CD8-positive, alpha-beta memory T cell (primary cell): ENCODE results near the gene DENND1A. TPM values are rescaled to one million over a fixed set of nuclear protein-coding genes. Genes with fewer than 3 reads are reported as not detected.

Experiments
- CTCF ChIA-PET: fragments of 350-600 bp; sonication (Branson Sonifier 250); formaldehyde crosslinking; loops from one replicate; lab custom pipeline; 2021; ENCODE audit warnings: antibody characterized with exemption; lab: Charles Lee
- POLR2A ChIA-PET: fragments of 350-600 bp; sonication (Branson Sonifier 250); formaldehyde crosslinking; loops from one replicate; lab custom pipeline; 2021; ENCODE audit warnings: antibody characterized with exemption; lab: Charles Lee
- DNase-seq, 5 donors: peaks; one replicate each; pipeline versions ENCODE4 v3.0.0 to v3.0.0-alpha.2; 2020 to 2022; ENCODE audit warnings: mixed read lengths in 1 of 5
- H3K27ac ChIP-seq: one replicate; pipeline ENCODE4 v1.7.0; 2013; ENCODE audit warnings: low read depth, mild to moderate bottlenecking, low read length, moderate library complexity
- H3K27me3 ChIP-seq: 2 replicates; pipeline ENCODE4 v1.7.0; 2013; ENCODE audit warnings: low read length, mild to moderate bottlenecking; ENCODE audit not compliant: insufficient read depth, poor library complexity, severe bottlenecking
- H3K36me3 ChIP-seq: 2 replicates; pipeline ENCODE4 v1.7.0; 2013; ENCODE audit warnings: mild to moderate bottlenecking, low read length, moderate library complexity; ENCODE audit not compliant: insufficient read depth
- H3K4me1 ChIP-seq: 2 replicates; pipeline ENCODE4 v1.7.0; 2013; ENCODE audit warnings: mild to moderate bottlenecking, low read length, moderate library complexity; ENCODE audit not compliant: insufficient read depth
- H3K4me3 ChIP-seq: 2 replicates; pipeline ENCODE4 v1.7.0; 2013; ENCODE audit warnings: mild to moderate bottlenecking, low read length
- H3K9me3 ChIP-seq: 2 replicates; pipeline ENCODE4 v1.7.0; 2013; ENCODE audit warnings: mild to moderate bottlenecking, low read length
- H3K27ac Mint-ChIP-seq, 8 donors: one replicate each; pipeline ENCODE4 v1.8.0; 2020 to 2021; ENCODE audit warnings: mixed read lengths in 8 of 8, mild to moderate bottlenecking in 6 of 8, inconsistent platforms in 3 of 8, moderate library complexity in 3 of 8
- H3K27me3 Mint-ChIP-seq, 2 donors: one replicate each; pipeline ENCODE4 v1.8.0; 2020 to 2021; ENCODE audit warnings: mixed read lengths in 2 of 2, mild to moderate bottlenecking in 1 of 2, moderate library complexity in 1 of 2
- H3K36me3 Mint-ChIP-seq, 3 donors: one replicate each; pipeline ENCODE4 v1.8.0; 2020 to 2021; ENCODE audit warnings: mixed read lengths in 3 of 3, inconsistent platforms in 1 of 3, mild to moderate bottlenecking in 1 of 3
- H3K4me1 Mint-ChIP-seq, 3 donors: one replicate each; pipeline ENCODE4 v1.8.0; 2020 to 2021; ENCODE audit warnings: mixed read lengths in 3 of 3, inconsistent platforms in 1 of 3, mild to moderate bottlenecking in 1 of 3
- H3K4me3 Mint-ChIP-seq, 7 donors: one replicate each; pipeline ENCODE4 v1.8.0; 2020 to 2021; ENCODE audit warnings: mixed read lengths in 7 of 7, mild to moderate bottlenecking in 6 of 7, moderate library complexity in 4 of 7, inconsistent platforms in 2 of 7
- H3K9me3 Mint-ChIP-seq, 5 donors: one replicate each; pipeline ENCODE4 v1.8.0; 2020 to 2022; ENCODE audit warnings: mixed read lengths in 5 of 5, mild to moderate bottlenecking in 3 of 5, moderate library complexity in 2 of 5, inconsistent platforms in 1 of 5
- polyA plus RNA-seq: library from polyadenylated mRNA; unstranded; fragments of 300-500 nt; fragmentation: Illumina TruSeq; gene quantifications from one replicate; pipeline ENCODE4 v1.2.3, GENCODE V29; 2021
- total RNA-seq, 2 experiments: library from RNA; stranded (reverse); gene quantifications; one replicate each; pipeline ENCODE4 v1.2.3, GENCODE V29; 2021

The DENND1A gene
- total and polyA plus RNA-seq, 3 experiments from 2014 or later: 7.2 to 15.1 (median 15.0) TPM

DNA sequence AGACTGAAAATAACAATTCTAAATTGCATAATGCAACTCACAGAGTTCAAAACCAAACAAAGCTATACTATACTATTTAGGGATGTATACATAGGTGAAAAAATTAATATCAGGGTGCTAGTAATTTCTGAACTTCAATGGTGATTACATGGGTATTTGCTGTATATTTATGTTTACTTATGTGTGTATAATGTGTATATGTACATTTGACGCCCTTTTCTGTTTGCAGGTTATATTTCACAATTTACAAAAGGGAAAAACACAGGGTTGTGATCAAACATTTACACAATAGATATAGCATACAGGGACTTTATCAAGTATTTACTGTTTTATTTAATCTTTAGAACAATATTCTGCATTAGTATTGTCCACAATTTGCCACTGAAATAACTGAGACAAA is 184.0 kb downstream of the DENND1A start:
- no peaks in the 10 kb centered on the region for H3K27me3 ChIP-seq
- Mint-ChIP-seq H3K27ac (no peak overlapping the region), H3K9me3 (no peaks in the 10 kb centered on the region), H3K36me3 (peaks cover 0 to 4% (median 3%) of the 10 kb centered on the region in 3 donors), H3K4me1 (peaks cover 4 to 10% (median 7%) of the 10 kb centered on the region in 3 donors), H3K27me3 (no peaks in the 10 kb centered on the region), H3K4me3 (no peak overlapping the region)
- no peak overlapping the region for H3K27ac ChIP-seq
- H3K4me1 ChIP-seq: peaks cover 11% of the 10 kb centered on the region
- no peak overlapping the region for H3K4me3 ChIP-seq
- DNase-seq: no peak
- ChIA-PET POLR2A (no interaction called here), CTCF (no interaction called here)
- no peaks in the 10 kb centered on the region for H3K9me3 ChIP-seq
- H3K36me3 ChIP-seq: no peaks in the 10 kb centered on the region

- no peak overlapping the region for H3K4me3 Mint-ChIP-seq
- CTCF ChIA-PET: no interaction called here
Observed at GRCh38 chr9:123745451-123745850, 184.5 kb downstream of the DENND1A start.

DNA sequence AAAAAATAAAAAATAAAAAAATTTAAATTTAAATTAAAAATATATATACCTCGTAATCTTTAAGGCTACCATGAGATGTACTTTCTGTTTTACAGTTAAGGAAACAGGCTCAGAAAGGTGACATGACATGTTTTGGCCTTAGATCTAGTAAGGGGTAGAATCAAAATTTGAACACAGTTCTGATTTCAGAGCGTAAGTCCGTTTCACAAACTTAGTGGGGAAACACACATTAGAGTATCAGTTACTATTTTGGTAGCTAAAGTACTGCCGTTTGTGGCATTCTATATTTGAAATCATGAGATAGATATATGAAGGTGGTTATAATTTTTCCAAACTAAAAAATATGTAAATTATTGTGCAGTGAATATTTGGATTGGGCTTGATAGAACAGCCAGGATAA is 186.2 kb downstream of the DENND1A start:
- no peaks in the 10 kb centered on the region for H3K27me3 ChIP-seq
- H3K9me3 ChIP-seq: no peaks in the 10 kb centered on the region
- Mint-ChIP-seq H3K9me3 (no peaks in the 10 kb centered on the region), H3K27ac (no peak overlapping the region), H3K4me3 (no peak overlapping the region), H3K27me3 (no peaks in the 10 kb centered on the region), H3K4me1 (no peaks in the 10 kb centered on the region), H3K36me3 (peaks cover 0 to 1% (median 0%) of the 10 kb centered on the region in 3 donors)
- no peaks in the 10 kb centered on the region for H3K36me3 ChIP-seq
- CTCF ChIA-PET: no interaction called here
- DNase-seq: no peak
- H3K27ac ChIP-seq: no peak overlapping the region
- no peak overlapping the region for H3K4me3 ChIP-seq
- POLR2A ChIA-PET: no interaction called here
- no peaks in the 10 kb centered on the region for H3K4me1 ChIP-seq

More at GRCh38 chr9:123745451-123745850, 184.5 kb downstream of the DENND1A start:
- Histone ChIP-seq H3K9me3 (no peaks in the 10 kb centered on the region), H3K27me3 (no peaks in the 10 kb centered on the region), H3K27ac (no peak overlapping the region), H3K36me3 (no peaks in the 10 kb centered on the region), H3K4me3 (no peak overlapping the region), H3K4me1 (peaks cover 11% of the 10 kb centered on the region)
- H3K36me3 Mint-ChIP-seq: peaks cover 0 to 4% (median 3%) of the 10 kb centered on the region in 3 donors
- no peak for DNase-seq
- POLR2A ChIA-PET: no interaction called here
- H3K27ac Mint-ChIP-seq: no peak overlapping the region
- peaks cover 4 to 9% (median 6%) of the 10 kb centered on the region in 3 donors for H3K4me1 Mint-ChIP-seq
- no peaks in the 10 kb centered on the region for H3K27me3 Mint-ChIP-seq
- H3K9me3 Mint-ChIP-seq: no peaks in the 10 kb centered on the region

GRCh38 chr9:123742009-123742767 is 187.7 kb downstream of the DENND1A start:
- Mint-ChIP-seq H3K9me3 (no peaks in the 10 kb centered on the region), H3K4me1 (no peaks in the 10 kb centered on the region), H3K27me3 (no peaks in the 10 kb centered on the region), H3K27ac (no peak overlapping the region), H3K4me3 (no peak overlapping the region), H3K36me3 (peaks cover 0 to 2% (median 1%) of the 10 kb centered on the region in 3 donors)
- no peaks in the 10 kb centered on the region for H3K9me3 ChIP-seq
- H3K27ac ChIP-seq: no peak overlapping the region
- no peak overlapping the region for H3K4me3 ChIP-seq
- H3K36me3 ChIP-seq: no peaks in the 10 kb centered on the region
- H3K4me1 ChIP-seq: no peaks in the 10 kb centered on the region
- ChIA-PET POLR2A (no interaction called here), CTCF (no interaction called here)
- no peak for DNase-seq
- H3K27me3 ChIP-seq: no peaks in the 10 kb centered on the region

GRCh38 chr9:123741214-123741613 is 188.7 kb downstream of the DENND1A start:
- no peaks in the 10 kb centered on the region for H3K9me3 ChIP-seq
- POLR2A ChIA-PET: no interaction called here
- H3K4me1 ChIP-seq: no peaks in the 10 kb centered on the region
- no peaks in the 10 kb centered on the region for H3K36me3 ChIP-seq
- Mint-ChIP-seq H3K27me3 (no peaks in the 10 kb centered on the region), H3K27ac (no peak overlapping the region), H3K9me3 (no peaks in the 10 kb centered on the region), H3K4me3 (no peak overlapping the region), H3K36me3 (peaks cover 0 to 2% (median 0%) of the 10 kb centered on the region in 3 donors), H3K4me1 (no peaks in the 10 kb centered on the region)
- no peak for DNase-seq
- H3K4me3 ChIP-seq: no peak overlapping the region
- no peaks in the 10 kb centered on the region for H3K27me3 ChIP-seq
- CTCF ChIA-PET: no interaction called here
- no peak overlapping the region for H3K27ac ChIP-seq

GRCh38 chr9:123739902-123740301 is 190.0 kb downstream of the DENND1A start:
- no peak overlapping the region for H3K4me3 Mint-ChIP-seq
- H3K4me1 Mint-ChIP-seq: no peaks in the 10 kb centered on the region
- H3K36me3 ChIP-seq: no peaks in the 10 kb centered on the region
- H3K9me3 ChIP-seq: no peaks in the 10 kb centered on the region
- ChIA-PET CTCF (no interaction called here), POLR2A (no interaction called here)
- no peaks in the 10 kb centered on the region for H3K27me3 Mint-ChIP-seq
- no peak overlapping the region for H3K27ac ChIP-seq
- H3K4me3 ChIP-seq: no peak overlapping the region
- peaks cover 0 to 4% (median 3%) of the 10 kb centered on the region in 3 donors for H3K36me3 Mint-ChIP-seq
- DNase-seq: no peak
- no peaks in the 10 kb centered on the region for H3K4me1 ChIP-seq
- no peak overlapping the region for H3K27ac Mint-ChIP-seq
- no peaks in the 10 kb centered on the region for H3K9me3 Mint-ChIP-seq
- no peaks in the 10 kb centered on the region for H3K27me3 ChIP-seq

DNA sequence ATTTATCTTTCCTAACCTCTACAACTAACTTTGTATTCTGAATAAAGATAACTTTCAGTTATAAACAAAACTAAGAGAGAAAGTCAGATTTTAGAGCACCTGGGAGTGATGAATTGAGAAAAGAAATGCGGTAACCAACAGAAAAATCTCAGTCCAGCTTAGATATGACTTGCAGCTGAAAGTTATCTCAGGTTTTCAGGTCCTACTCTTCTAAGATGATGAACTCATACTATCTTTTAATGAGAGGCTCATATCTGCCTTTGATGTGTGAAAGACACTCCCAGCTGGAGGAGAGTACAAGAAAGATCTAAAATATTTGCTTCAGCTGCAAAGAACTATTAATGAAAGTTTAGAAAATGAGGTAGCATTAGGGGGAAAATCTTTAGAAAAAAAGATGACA is 190.5 kb downstream of the DENND1A start:
- no peaks in the 10 kb centered on the region for H3K4me1 ChIP-seq
- Mint-ChIP-seq H3K4me3 (no peak overlapping the region), H3K27me3 (no peaks in the 10 kb centered on the region), H3K4me1 (no peaks in the 10 kb centered on the region), H3K27ac (no peak overlapping the region), H3K9me3 (no peaks in the 10 kb centered on the region), H3K36me3 (peaks cover 0 to 4% (median 3%) of the 10 kb centered on the region in 3 donors)
- H3K27ac ChIP-seq: no peak overlapping the region
- no peaks in the 10 kb centered on the region for H3K9me3 ChIP-seq
- ChIA-PET POLR2A (no interaction called here), CTCF (no interaction called here)
- H3K27me3 ChIP-seq: no peaks in the 10 kb centered on the region
- H3K4me3 ChIP-seq: no peak overlapping the region
- DNase-seq: no peak
- no peaks in the 10 kb centered on the region for H3K36me3 ChIP-seq

- Histone ChIP-seq H3K4me1 (no peaks in the 10 kb centered on the region), H3K36me3 (no peaks in the 10 kb centered on the region), H3K27ac (no peak overlapping the region), H3K9me3 (no peaks in the 10 kb centered on the region), H3K27me3 (no peaks in the 10 kb centered on the region), H3K4me3 (no peak overlapping the region)
- Mint-ChIP-seq H3K9me3 (no peaks in the 10 kb centered on the region), H3K36me3 (peaks cover 0 to 4% (median 3%) of the 10 kb centered on the region in 3 donors), H3K27me3 (no peaks in the 10 kb centered on the region), H3K4me3 (no peak overlapping the region), H3K27ac (no peak overlapping the region), H3K4me1 (no peaks in the 10 kb centered on the region)
- POLR2A ChIA-PET: no interaction called here
- CTCF ChIA-PET: interaction anchor here (1.6 kb wide), 1 partner anchor 12 kb away, joined by 3 read pairs; no protein-coding TSS in a partner anchor
- DNase-seq: no peak
Observed at GRCh38 chr9:123738648-123739047, 191.3 kb downstream of the DENND1A start.
